HFF-Myc (cell line): ENCODE measurements around the gene NTSR2.

Experiments used
- DNase-seq: peaks from one replicate; pipeline ENCODE4 v3.0.0-alpha.2; 2011; ENCODE audit warnings: low read depth; ENCODE audit errors: extremely low read depth
- H3K4me3 ChIP-seq: replicated peaks from 2 replicates; pipeline ENCODE4 v1.5.1; 2011; ENCODE audit warnings: low read depth, mild to moderate bottlenecking, control low read depth, low read length
- TF ChIP-seq, protein P1 (sequence below): IDR thresholded peaks from 2 replicates; pipeline ENCODE4 v1.5.1; 2012; ENCODE audit warnings: mild to moderate bottlenecking, low read depth, low read length, control low read depth; ENCODE audit errors: missing control alignments

The NTSR2 gene

DNA sequence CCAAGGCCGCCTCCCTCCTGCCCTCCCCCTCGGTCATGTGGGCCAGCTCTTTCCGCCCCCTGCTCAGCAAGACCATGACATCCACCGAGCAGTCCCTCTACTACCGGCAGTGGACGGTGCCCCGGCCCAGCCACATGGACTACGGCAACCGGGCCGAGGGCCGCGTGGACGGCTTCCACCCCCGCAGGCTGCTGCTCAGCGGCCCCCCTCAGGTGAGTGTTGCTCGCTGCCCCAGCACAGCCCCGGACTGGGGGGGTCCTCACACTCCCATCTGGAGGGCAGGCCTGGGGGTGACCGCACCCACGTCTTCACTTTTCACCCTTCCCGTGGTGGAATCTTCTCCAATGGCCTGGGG is 51.3 kb downstream of the NTSR2 start:
- DNase-seq: no peak
- H3K4me3 ChIP-seq: no peak overlapping the region
- TF ChIP-seq, protein P1, sequence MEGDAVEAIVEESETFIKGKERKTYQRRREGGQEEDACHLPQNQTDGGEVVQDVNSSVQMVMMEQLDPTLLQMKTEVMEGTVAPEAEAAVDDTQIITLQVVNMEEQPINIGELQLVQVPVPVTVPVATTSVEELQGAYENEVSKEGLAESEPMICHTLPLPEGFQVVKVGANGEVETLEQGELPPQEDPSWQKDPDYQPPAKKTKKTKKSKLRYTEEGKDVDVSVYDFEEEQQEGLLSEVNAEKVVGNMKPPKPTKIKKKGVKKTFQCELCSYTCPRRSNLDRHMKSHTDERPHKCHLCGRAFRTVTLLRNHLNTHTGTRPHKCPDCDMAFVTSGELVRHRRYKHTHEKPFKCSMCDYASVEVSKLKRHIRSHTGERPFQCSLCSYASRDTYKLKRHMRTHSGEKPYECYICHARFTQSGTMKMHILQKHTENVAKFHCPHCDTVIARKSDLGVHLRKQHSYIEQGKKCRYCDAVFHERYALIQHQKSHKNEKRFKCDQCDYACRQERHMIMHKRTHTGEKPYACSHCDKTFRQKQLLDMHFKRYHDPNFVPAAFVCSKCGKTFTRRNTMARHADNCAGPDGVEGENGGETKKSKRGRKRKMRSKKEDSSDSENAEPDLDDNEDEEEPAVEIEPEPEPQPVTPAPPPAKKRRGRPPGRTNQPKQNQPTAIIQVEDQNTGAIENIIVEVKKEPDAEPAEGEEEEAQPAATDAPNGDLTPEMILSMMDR: no peak

DNA sequence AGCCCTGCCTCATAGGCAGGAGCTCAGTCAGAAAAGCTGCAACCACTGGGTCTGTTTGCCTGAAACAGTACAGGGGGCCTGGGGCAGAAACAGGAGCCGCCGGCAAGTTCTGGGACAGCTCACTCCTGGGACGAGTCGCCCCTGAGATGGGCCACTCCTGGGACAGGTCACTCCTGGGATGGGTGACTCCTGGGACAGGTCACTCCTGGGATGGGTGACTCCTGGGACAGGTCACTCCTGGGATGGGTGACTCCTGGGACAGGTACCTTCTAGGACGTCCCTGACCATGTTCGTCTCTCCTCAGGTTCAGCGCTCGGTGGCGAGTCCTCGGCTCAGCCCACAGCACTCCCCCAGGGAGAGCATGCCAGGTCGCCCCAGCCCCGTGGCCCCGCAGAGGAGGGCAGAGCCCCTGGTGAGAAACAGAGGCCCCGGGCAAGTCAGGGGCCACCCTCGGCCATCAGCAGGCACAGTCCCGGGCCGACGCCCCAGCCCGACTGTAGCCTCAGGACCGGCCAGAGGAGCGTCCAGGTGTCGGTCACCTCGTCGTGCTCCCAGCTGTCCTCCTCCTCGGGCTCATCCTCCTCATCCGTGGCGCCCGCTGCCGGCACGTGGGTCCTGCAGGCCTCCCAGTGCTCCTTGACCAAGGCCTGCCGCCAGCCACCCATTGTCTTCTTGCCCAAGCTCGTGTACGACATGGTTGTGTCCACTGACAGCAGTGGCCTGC is 51.8 kb downstream of the NTSR2 start:
- TF ChIP-seq, protein P1: no peak
- no peak for DNase-seq
- no peak overlapping the region for H3K4me3 ChIP-seq

DNA sequence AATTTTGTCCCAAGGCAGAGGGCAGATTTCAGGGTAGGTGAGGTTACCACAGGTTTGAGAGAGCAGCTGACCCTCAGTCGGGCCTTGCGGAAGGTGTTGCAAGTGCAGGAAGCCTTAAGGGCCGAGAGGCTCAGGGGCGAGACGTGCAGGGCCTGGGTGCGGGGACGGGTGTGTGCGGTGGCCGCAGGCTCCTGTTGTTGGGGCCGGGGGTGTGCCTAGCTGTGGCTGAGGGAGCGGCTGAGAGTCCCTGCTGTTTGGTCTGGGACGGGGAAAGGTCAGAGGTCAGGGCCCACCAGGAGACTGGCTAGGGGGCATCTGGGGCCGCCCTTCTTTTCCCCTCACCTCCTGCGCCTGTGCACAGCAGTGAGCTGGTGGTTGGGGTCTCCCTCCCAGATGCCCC is 52.5 kb downstream of the NTSR2 start:
- H3K4me3 ChIP-seq: no peak overlapping the region
- DNase-seq: no peak
- TF ChIP-seq, protein P1: no peak

DNA sequence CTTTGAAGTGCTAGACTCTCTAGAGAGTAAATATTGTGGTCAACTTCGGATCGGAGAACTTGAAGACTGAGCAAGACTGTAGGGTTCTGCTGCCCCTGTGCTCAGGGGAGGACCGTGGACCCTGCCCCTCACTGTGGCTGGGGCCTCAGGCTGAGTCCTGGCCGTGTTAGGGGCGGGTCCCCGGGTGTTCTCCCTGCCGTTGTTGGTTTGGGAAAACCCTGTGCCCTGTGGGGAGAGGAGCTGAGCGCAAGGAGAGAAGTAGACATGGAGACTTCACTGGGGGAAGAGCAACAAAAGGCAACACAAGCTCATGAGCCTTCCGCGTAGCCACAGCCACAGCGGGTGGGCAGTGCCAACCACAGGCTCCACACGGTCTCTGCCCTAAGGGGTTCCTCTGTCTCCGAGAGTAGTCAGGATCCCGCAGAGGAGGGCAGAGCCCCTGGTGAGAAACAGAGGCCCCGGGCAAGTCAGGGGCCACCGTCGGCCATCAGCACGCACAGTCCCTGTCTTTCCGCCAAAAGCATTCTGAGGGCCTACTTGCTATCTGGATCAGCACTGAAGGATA is 53.1 kb downstream of the NTSR2 start:
- no peak for DNase-seq
- no peak overlapping the region for H3K4me3 ChIP-seq
- TF ChIP-seq, protein P1: no peak

DNA sequence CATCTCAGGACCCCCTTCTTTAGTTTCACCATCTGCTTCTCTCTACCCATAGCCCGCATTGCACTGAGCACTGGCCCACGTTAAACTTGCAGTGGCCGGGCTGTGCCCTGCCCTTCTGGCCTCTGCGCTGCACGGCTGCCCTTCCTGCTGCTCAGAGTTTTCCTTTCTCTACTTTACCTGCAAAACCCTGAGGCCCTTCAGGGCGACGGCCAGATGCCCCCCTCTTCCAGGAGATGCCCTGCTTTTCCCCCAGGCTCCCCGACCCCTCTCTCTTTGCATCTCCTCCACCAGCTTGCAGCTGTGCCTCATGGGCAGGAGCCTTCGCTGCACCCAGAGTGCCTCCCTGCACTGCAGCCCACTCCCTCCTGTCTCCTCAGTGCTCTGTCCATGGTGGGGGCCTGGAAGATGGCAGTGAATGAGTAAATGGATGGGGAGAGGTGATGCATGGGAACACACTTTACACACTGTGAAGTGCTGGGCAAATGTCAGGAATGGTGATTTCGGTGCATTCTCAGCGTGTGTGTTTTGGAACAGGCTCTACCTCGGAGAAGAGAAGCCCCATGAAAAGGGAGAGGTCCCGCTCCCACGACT is 53.8 kb downstream of the NTSR2 start:
- H3K4me3 ChIP-seq: no peak overlapping the region
- TF ChIP-seq, protein P1: no peak
- no peak for DNase-seq

DNA sequence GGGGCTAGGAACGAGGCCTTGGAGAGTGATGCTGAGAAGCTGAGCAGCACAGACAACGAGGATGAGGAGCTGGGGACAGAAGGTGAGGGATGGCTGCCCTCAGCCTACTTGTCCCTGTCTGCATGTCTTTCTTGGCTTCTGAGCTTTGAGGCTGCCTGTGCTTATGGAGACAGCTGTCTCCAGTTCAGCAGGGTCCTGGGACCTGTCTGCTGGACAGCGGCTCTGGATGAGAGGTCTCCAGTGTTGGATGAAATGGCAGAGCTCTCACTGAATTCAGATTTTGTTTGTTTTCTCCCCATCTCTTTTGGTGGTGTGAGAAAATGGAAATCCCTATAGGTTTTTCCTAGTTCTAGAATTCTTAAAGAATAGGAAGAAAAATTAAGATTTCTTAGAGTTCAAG is 54.8 kb downstream of the NTSR2 start:
- DNase-seq: no peak
- TF ChIP-seq, protein P1: no peak
- no peak overlapping the region for H3K4me3 ChIP-seq
